MM.1S (cell line): Measurements from ENCODE around the gene GARNL3.

Experiments used
- DNase-seq: peaks from one replicate; pipeline ENCODE4 v3.0.0-alpha.2; 2015
- H2AFZ ChIP-seq: fragments of 300-600 bp; sonication (generic); 2 replicates; pipeline ENCODE4 v1.6.0; 2016; ENCODE audit warnings: antibody characterized with exemption, low read length
- H3F3A ChIP-seq: fragments of 300-600 bp; sonication (generic); 2 replicates; pipeline ENCODE4 v1.6.1; 2016; ENCODE audit warnings: mild to moderate bottlenecking, antibody characterized with exemption, low read length, moderate library complexity, mixed read lengths; ENCODE audit not compliant: insufficient read depth
- H3K27ac ChIP-seq: fragments of 300-600 bp; sonication (generic); 2 replicates; pipeline ENCODE4 v1.5.1; 2016; ENCODE audit warnings: mild to moderate bottlenecking, low read length
- H3K27me3 ChIP-seq: fragments of 300-600 bp; sonication (generic); replicated peaks from 2 replicates; pipeline ENCODE4 v1.6.0; 2016; ENCODE audit warnings: low read length; ENCODE audit not compliant: insufficient read depth
- H3K36me3 ChIP-seq: fragments of 300-600 bp; sonication (generic); replicated peaks from 2 replicates; pipeline ENCODE4 v1.6.1; 2016; ENCODE audit warnings: mild to moderate bottlenecking, low read length, mixed read lengths; ENCODE audit not compliant: insufficient read depth
- H3K4me1 ChIP-seq: fragments of 300-600 bp; sonication (generic); 2 replicates; pipeline ENCODE4 v1.6.1; 2016; ENCODE audit warnings: low read length, mixed read lengths
- H3K4me2 ChIP-seq: fragments of 300-600 bp; sonication (generic); 2 replicates; pipeline ENCODE4 v1.6.0; 2016; ENCODE audit warnings: low read depth, low read length
- H3K4me3 ChIP-seq: fragments of 300-600 bp; sonication (generic); 2 replicates; pipeline ENCODE4 v1.5.1; 2016; ENCODE audit warnings: low read length, mixed read lengths
- H3K79me2 ChIP-seq: fragments of 300-600 bp; sonication (generic); 2 replicates; pipeline ENCODE4 v1.6.1; 2016; ENCODE audit warnings: mixed run types, low read length, mixed read lengths
- H3K9ac ChIP-seq: fragments of 300-600 bp; sonication (generic); 2 replicates; pipeline ENCODE4 v1.6.1; 2016; ENCODE audit warnings: low read length, mixed read lengths
- H3K9me2 ChIP-seq: fragments of 300-600 bp; sonication (generic); replicated peaks from 2 replicates; pipeline ENCODE4 v1.6.1; 2016; ENCODE audit warnings: mild to moderate bottlenecking, low read length, mixed read lengths; ENCODE audit not compliant: insufficient read depth
- H3K9me3 ChIP-seq: fragments of 300-600 bp; sonication (generic); replicated peaks from 2 replicates; pipeline ENCODE4 v1.6.1; 2016; ENCODE audit warnings: mild to moderate bottlenecking, low read length, mixed read lengths; ENCODE audit not compliant: insufficient read depth
- H4K20me1 ChIP-seq: fragments of 300-600 bp; sonication (generic); 2 replicates; pipeline ENCODE4 v1.6.1; 2016; ENCODE audit warnings: mild to moderate bottlenecking, low read length, moderate library complexity, mixed read lengths; ENCODE audit not compliant: insufficient read depth
- EZH2 ChIP-seq: fragments of 300-600 bp; sonication (generic); optimal IDR thresholded peaks from 2 replicates; pipeline ENCODE3; 2017; ENCODE audit warnings: low read depth, mild to moderate bottlenecking, antibody characterized with exemption, low read length, mixed read lengths
- EZH2phosphoT487 ChIP-seq: fragments of 300-600 bp; sonication (generic); IDR thresholded peaks from 2 replicates; pipeline ENCODE4 v1.6.1; 2018; ENCODE audit warnings: antibody characterized with exemption, low read length
- TF ChIP-seq, protein P1 (sequence below): fragments of 300-600 bp; sonication (generic); IDR thresholded peaks from 2 replicates; pipeline ENCODE4 v1.5.1; 2016; ENCODE audit warnings: antibody characterized with exemption, low read length, mixed read lengths

Gene GARNL3

DNA sequence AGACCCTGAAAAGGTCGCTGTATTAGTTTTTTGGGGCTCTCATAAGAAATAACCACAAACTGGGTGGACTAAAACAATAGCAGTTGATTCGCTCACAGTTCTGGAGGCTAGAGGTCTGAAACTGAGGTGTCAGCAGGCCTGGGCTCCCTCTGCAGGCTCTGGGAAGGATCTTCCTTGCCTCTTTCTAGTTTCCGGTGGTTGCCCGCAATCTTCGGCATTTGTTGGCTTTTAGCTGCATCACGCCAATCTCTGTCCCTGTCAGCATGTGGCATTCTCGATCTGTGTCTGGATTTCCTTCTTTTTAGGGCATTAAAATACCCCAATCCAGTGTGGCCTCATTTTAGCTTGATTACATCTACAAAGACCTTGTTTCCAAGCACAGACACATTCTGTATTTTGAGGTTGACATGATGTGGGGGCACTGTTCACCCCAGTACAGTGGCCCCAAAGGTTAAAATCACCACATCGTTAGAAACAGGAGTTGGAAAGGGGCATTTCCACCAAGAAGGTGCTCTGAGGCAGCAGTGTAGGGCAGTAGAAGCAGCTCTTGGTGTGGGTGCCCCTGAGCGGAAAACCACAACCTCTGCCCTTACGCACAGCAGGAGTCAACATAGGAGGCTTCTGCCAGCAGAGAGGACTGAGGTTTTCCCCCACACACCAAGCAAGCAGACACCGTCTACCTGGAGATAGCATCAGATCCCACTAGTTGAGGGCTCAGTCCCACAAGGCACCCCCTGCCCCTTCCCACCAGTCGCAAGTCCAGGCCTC, 173.1 kb downstream of the GARNL3 start:
- Histone ChIP-seq H3K36me3 (peaks cover 11% of the 10 kb centered on the region), H3K4me2 (no peak overlapping the region), H3K9me2 (no peaks in the 10 kb centered on the region), H3K4me1 (no peaks in the 10 kb centered on the region), H3F3A (no peaks in the 10 kb centered on the region), H3K79me2 (peaks cover under 1% of the 10 kb centered on the region; the same call in 1 of the 2 replicates), H3K27me3 (no peaks in the 10 kb centered on the region), H2AFZ (no peak overlapping the region), H4K20me1 (no peaks in the 10 kb centered on the region), H3K27ac (no peak overlapping the region), H3K9ac (no peak overlapping the region), H3K9me3 (no peaks in the 10 kb centered on the region), H3K4me3 (no peak overlapping the region)
- DNase-seq, result no peak
- TF ChIP-seq EZH2phosphoT487 (no peak), EZH2 (no peak)
- TF ChIP-seq, protein P1, sequence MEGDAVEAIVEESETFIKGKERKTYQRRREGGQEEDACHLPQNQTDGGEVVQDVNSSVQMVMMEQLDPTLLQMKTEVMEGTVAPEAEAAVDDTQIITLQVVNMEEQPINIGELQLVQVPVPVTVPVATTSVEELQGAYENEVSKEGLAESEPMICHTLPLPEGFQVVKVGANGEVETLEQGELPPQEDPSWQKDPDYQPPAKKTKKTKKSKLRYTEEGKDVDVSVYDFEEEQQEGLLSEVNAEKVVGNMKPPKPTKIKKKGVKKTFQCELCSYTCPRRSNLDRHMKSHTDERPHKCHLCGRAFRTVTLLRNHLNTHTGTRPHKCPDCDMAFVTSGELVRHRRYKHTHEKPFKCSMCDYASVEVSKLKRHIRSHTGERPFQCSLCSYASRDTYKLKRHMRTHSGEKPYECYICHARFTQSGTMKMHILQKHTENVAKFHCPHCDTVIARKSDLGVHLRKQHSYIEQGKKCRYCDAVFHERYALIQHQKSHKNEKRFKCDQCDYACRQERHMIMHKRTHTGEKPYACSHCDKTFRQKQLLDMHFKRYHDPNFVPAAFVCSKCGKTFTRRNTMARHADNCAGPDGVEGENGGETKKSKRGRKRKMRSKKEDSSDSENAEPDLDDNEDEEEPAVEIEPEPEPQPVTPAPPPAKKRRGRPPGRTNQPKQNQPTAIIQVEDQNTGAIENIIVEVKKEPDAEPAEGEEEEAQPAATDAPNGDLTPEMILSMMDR, result no peak

DNA sequence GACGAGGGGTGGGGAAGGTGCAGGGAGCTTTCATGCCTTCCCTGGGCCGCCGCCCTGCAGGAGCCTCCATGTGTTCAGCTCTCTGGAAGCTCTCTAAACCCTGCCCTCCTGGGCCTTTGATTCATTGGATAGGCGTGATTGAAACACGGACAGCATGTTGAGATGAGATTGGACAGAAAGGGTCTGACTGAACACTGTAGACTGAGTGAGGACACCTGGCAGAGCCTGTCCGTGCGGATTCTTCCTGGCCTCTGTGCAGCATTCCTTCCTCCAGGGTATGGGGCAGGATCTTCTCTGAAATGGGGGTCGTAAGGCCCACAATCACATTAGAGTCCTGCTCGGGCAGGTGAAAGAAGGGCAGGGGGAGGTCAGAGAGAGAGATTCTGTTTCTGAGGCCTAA, 173.8 kb downstream of the GARNL3 start:
- peaks cover 11% of the 10 kb centered on the region for H3K36me3 ChIP-seq
- TF ChIP-seq, protein P1, result no peak
- TF ChIP-seq EZH2, result no peak
- TF ChIP-seq EZH2phosphoT487, result no peak
- H4K20me1 ChIP-seq, result no peaks in the 10 kb centered on the region
- H3F3A ChIP-seq, result no peaks in the 10 kb centered on the region
- no peak overlapping the region for H3K27ac ChIP-seq
- H3K27me3 ChIP-seq, result no peaks in the 10 kb centered on the region
- no peaks in the 10 kb centered on the region for H3K79me2 ChIP-seq
- no peak overlapping the region for H2AFZ ChIP-seq
- no peak overlapping the region for H3K4me2 ChIP-seq
- H3K9me2 ChIP-seq, result no peaks in the 10 kb centered on the region
- H3K9me3 ChIP-seq, result no peaks in the 10 kb centered on the region
- H3K9ac ChIP-seq, result no peak overlapping the region
- H3K4me3 ChIP-seq, result no peak overlapping the region
- no peaks in the 10 kb centered on the region for H3K4me1 ChIP-seq
- no peak for DNase-seq
